Measurements from ENCODE around the gene MRPL24. TPM values are rescaled to one million over a fixed set of nuclear protein-coding genes. Genes with fewer than 3 reads are reported as not detected.

MRPL24 gene
- total RNA-seq, 1 donor from 2014 or later = 60.3 TPM

DNA sequence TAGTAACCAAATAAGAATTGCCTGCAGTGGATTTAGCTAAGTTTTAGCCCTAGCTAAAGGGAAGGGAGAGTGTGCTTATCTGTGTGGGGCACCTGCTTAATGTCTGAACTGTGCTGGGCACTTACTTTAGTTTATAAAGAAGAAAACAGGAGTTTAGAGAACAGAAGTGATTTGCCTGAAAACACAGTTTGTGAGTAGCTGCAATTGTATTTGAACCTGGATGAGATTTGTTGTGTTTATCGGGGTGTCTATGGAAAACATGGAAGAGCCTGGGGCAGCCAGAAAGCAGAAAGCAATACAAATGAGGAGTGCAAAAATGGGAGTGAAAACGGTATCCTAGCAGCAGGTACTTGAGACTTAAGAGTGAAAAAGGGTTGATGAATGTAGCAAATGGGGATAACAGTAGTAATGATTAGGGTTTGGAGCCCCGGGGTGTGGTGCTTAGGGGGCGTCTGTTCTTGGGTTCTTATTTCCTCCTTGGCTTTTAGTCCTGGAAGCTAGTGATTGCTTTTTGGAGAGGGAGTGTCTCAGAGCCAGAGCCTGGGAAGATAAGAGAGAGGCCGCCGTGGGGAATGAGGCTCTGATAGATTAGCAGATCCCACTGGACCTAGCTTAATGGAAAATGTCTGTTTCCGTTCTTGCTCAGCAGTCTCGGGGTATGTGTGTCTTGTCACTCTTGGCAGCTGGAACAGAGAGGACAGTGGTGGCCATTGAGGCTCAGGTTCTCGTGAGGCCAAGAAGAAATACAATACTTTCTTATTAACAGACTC is 32.0 kb upstream of the MRPL24 start:
- DNase-seq (ENCODE audit: low read depth) (no peak), FAIRE-seq (no peak)
- Histone ChIP-seq H3K36me3 (ENCODE audit: control insufficient read depth, insufficient read depth, low read length) (peaks cover 6% of the 10 kb centered on the region), H3K27me3 (ENCODE audit: control insufficient read depth, insufficient read depth, low read length) (no peaks in the 10 kb centered on the region), H3K4me3 (ENCODE audit: low read depth, low read length) (no peak overlapping the region)
- TF ChIP-seq, protein P1, sequence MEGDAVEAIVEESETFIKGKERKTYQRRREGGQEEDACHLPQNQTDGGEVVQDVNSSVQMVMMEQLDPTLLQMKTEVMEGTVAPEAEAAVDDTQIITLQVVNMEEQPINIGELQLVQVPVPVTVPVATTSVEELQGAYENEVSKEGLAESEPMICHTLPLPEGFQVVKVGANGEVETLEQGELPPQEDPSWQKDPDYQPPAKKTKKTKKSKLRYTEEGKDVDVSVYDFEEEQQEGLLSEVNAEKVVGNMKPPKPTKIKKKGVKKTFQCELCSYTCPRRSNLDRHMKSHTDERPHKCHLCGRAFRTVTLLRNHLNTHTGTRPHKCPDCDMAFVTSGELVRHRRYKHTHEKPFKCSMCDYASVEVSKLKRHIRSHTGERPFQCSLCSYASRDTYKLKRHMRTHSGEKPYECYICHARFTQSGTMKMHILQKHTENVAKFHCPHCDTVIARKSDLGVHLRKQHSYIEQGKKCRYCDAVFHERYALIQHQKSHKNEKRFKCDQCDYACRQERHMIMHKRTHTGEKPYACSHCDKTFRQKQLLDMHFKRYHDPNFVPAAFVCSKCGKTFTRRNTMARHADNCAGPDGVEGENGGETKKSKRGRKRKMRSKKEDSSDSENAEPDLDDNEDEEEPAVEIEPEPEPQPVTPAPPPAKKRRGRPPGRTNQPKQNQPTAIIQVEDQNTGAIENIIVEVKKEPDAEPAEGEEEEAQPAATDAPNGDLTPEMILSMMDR (IDR thresholded peaks at IDR 0.05; ENCODE audit: insufficient read depth, low read length, severe bottlenecking) = no peak

DNA sequence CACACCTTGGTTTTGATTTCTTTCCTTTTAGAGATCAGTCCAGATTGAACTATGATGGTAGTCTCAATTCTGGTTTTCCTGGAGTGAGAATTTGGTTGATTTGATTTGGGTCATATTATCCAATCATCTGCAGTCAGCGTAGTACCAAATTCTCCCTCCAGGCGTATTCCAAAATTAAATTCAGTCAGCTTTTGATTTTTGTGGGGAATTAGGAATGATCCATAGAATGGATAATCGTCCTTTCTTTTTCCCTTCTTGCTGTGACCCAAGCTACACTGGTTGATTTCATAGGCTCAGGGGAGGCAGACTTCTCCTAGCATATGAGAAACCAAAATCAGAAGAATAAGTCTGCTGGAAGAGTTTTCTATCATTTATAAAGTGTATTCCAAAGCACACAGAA is 31.3 kb upstream of the MRPL24 start:
- Histone ChIP-seq H3K4me3 (ENCODE audit: low read depth, low read length) (no peak overlapping the region), H3K27me3 (ENCODE audit: control insufficient read depth, insufficient read depth, low read length) (no peaks in the 10 kb centered on the region), H3K36me3 (ENCODE audit: control insufficient read depth, insufficient read depth, low read length) (peaks cover 6% of the 10 kb centered on the region)
- no peak for DNase-seq (ENCODE audit: low read depth)
- TF ChIP-seq, protein P1 (IDR thresholded peaks at IDR 0.05; ENCODE audit: insufficient read depth, low read length, severe bottlenecking) = no peak
- FAIRE-seq = no peak

DNA sequence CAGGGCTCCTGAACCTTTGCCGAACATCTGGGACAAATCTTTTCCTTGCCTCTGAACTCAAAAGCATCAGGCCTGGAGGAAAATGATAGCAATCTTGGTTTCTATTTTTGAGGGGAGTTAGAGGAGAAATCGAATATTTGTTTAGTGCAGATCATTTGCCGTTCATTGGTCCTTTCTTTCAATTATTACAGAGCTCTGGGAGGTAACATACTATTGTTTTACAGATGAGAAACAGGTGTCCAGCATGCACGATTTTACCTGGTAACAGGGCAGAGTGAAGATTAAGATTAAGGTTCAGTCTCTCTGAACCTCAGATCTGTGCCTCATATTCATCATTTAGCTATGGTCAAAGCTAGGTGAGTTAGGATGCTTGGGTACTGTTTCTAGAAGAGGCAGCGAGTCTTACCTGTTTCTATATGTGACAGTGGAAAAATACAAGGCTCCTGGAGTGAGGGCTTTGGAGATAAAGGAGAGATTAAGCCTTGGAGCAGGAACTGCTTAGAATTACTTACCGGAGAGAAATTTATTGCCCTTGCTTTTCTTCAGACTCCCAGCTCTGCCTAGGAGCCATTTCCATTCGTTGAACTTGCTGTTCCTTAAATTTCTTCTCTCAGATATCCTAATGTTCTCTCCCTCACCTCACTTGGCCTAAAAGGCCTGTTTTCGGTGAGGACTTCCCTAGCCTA is 27.9 kb upstream of the MRPL24 start:
- FAIRE-seq = no peak
- TF ChIP-seq, protein P1 (IDR thresholded peaks at IDR 0.05; ENCODE audit: insufficient read depth, low read length, severe bottlenecking) = no peak

DNA sequence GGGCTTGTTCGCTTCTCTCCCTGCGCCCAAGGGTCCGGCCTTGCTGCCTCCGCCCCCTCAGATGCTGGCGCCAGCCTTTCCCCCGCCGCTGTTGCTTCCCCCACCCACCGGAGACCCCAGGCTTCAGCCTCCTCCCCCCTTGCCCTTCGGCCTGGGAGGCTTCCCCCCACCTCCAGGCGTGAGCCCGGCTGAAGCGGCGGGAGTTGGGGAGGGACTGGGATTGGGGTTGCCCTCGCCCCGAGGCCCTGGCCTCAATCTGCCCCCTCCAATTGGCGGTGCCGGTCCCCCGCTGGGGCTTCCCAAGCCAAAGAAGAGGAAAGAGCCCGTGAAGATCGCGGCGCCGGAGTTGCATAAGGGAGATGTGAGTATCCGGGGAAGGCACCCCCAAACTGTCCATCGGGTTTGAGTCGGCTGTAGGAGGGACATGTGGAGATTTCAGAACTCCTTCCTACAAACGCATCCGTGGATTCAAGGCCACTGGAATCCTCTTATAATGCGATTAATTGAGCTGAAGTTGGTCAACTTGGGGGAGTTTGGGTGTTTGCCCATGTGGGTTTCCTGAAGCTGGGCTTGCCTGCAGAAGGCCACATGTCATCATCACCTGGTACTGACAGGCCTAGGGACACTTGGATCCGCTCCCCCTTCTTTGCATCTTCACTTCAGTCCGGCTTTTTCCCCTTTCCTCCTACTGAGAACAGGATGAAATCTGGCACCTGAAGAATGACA is 27.2 kb upstream of the MRPL24 start:
- peak overlapping the region; percentile 95 for H3K4me3 ChIP-seq (ENCODE audit: low read depth, low read length)
- DNase-seq (ENCODE audit: low read depth) (no peak), FAIRE-seq (no peak)

More for the DNA sequence above, 27.9 kb upstream of the MRPL24 start:
- peak overlapping the region; percentile 95 for H3K4me3 ChIP-seq (ENCODE audit: low read depth, low read length)
- no peak for DNase-seq (ENCODE audit: low read depth)
- H3K27me3 ChIP-seq (ENCODE audit: control insufficient read depth, insufficient read depth, low read length) = no peaks in the 10 kb centered on the region
- H3K36me3 ChIP-seq (ENCODE audit: control insufficient read depth, insufficient read depth, low read length) = peaks cover 6% of the 10 kb centered on the region

DNA sequence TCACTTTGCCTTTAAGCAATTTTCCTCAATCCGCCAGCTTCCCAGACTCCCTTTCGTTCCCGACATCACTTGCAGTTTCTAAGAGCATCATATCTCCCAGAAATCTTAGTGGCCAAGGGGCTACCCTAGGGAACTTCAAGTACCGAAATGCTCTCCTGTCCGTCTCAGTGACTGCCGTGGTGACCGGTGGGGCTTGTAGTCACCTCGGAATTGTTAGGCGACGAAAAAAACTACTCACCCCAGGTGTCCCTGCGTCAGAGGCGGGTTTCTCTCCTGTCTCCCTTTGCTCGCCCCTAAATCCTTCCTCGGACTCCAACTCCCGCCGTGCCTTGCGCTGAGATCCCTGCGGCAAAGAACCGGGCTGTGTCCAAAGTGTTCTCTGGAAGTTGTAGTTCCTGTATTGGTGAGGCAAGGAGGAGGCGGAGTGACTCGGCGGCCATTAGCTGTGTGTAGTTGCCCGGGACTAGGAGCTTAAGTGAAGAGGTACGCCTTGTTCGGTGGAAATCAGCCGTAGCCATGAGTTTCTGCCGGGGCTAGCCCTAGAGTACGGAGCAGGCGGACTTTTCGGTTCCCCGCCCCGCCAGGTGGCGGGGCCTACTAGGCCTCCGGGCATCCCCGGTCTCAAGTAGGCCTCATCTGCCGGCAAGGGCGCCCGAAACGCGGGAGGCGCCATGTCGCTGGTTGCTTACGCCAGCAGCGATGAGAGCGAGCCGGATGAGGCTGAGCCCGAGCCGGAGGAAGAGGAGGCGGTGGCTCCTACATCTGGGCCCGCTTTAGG is 26.4 kb upstream of the MRPL24 start, which contains the start of gene PRCC:
Gene PRCC, plus strand, starts transcription at position 435 of the 778 bp plus-strand sequence. Its CDS starts 237 bp downstream, at position 672.
- Histone ChIP-seq H3K36me3 (ENCODE audit: control insufficient read depth, insufficient read depth, low read length) (peaks cover 4% of the 10 kb centered on the region), H3K27me3 (ENCODE audit: control insufficient read depth, insufficient read depth, low read length) (no peaks in the 10 kb centered on the region), H3K4me3 (ENCODE audit: low read depth, low read length) (peak within 1 kb of the TSS; percentile 95)
- TF ChIP-seq, protein P1 (IDR thresholded peaks at IDR 0.05; ENCODE audit: insufficient read depth, low read length, severe bottlenecking) = peak; percentile 4
- DNase-seq (ENCODE audit: low read depth) (peak; percentile 100), FAIRE-seq (peak; percentile 91)

More for the DNA sequence above, 27.2 kb upstream of the MRPL24 start:
- Histone ChIP-seq H3K27me3 (ENCODE audit: control insufficient read depth, insufficient read depth, low read length) (no peaks in the 10 kb centered on the region), H3K36me3 (ENCODE audit: control insufficient read depth, insufficient read depth, low read length) (peaks cover 4% of the 10 kb centered on the region)
- TF ChIP-seq, protein P1 (IDR thresholded peaks at IDR 0.05; ENCODE audit: insufficient read depth, low read length, severe bottlenecking) = no peak

Data from bronchial epithelial cell (primary cell).